RPMI8226 (cell line): ENCODE data around the gene SLC24A4.

Experiments used
- DNase-seq: peaks from one replicate; pipeline ENCODE4 v3.0.0-alpha.2; 2015

Gene SLC24A4

GRCh38 chr14:92510972-92511371, 188.0 kb downstream of the SLC24A4 start:
- no peak for DNase-seq

- DNase-seq, result no peak
These were observed 188.7 kb downstream of the SLC24A4 start for GRCh38 chr14:92511453-92512238.

GRCh38 chr14:92512807-92513203, 189.8 kb downstream of the SLC24A4 start:
- DNase-seq, result no peak

- no peak for DNase-seq
These were observed 190.4 kb downstream of the SLC24A4 start, which contains the start of gene RIN3 for GRCh38 chr14:92513204-92513965. TSS of gene RIN3 (plus strand) at chr14:92513781. CDS start at chr14:92513933, 152 bp downstream.

GRCh38 chr14:92513966-92514843, 191.2 kb downstream of the SLC24A4 start:
- no peak for DNase-seq

GRCh38 chr14:92514844-92515514, 192.0 kb downstream of the SLC24A4 start:
- DNase-seq, result no peak

GRCh38 chr14:92515546-92516343, 192.8 kb downstream of the SLC24A4 start:
- DNase-seq, result no peak

GRCh38 chr14:92516344-92516965, 193.5 kb downstream of the SLC24A4 start:
- DNase-seq, result no peak

GRCh38 chr14:92516966-92517506, 194.1 kb downstream of the SLC24A4 start:
- no peak for DNase-seq

- no peak for DNase-seq
These were observed 194.8 kb downstream of the SLC24A4 start for GRCh38 chr14:92517761-92518160.

GRCh38 chr14:92519246-92520101, 196.5 kb downstream of the SLC24A4 start:
- DNase-seq, result no peak

- no peak for DNase-seq
These were observed 197.4 kb downstream of the SLC24A4 start for GRCh38 chr14:92520102-92521057.

GRCh38 chr14:92521058-92521415, 198.1 kb downstream of the SLC24A4 start:
- no peak for DNase-seq

- DNase-seq, result no peak
These were observed 200.8 kb downstream of the SLC24A4 start for GRCh38 chr14:92523752-92524151.

GRCh38 chr14:92524602-92525185, 201.7 kb downstream of the SLC24A4 start:
- no peak for DNase-seq

- DNase-seq, result no peak
These were observed 202.5 kb downstream of the SLC24A4 start for GRCh38 chr14:92525322-92526095.

- no peak for DNase-seq
These were observed 204.8 kb downstream of the SLC24A4 start for GRCh38 chr14:92527721-92528120.
